WTC11 (cell line): Measurements from ENCODE around the gene COPB2.
"Not testable (repeated sequence)": the region's sequence is repeated elsewhere in the genome, so short reads cannot be mapped to it uniquely, and the experiment has no call there.

Experiments
- CBFB ChIP-seq: sonication (generic); formaldehyde crosslinking; IDR thresholded peaks from 2 replicates; pipeline ENCODE4 v1.8.1; 2022; ENCODE audit warnings: mild to moderate bottlenecking, low read depth, missing genetic modification reagents
- CTCF ChIP-seq: fragments of 200-600 bp; IDR thresholded peaks from 2 replicates; pipeline ENCODE4 v1.8.0; 2022; ENCODE audit warnings: antibody characterized with exemption
- E2F1 ChIP-seq: sonication (generic); formaldehyde crosslinking; IDR thresholded peaks from 2 replicates; pipeline ENCODE4 v1.8.0; 2022; ENCODE audit warnings: mild to moderate bottlenecking, missing genetic modification reagents
- E2F4 ChIP-seq: sonication (generic); formaldehyde crosslinking; IDR thresholded peaks from 2 replicates; pipeline ENCODE4 v1.8.1; 2022; ENCODE audit warnings: low read depth, mild to moderate bottlenecking, moderate library complexity, missing genetic modification reagents, borderline replicate concordance
- MYBL2 ChIP-seq: sonication (generic); formaldehyde crosslinking; IDR thresholded peaks from 2 replicates; pipeline ENCODE4 v1.8.1; 2023; ENCODE audit warnings: mild to moderate bottlenecking, moderate library complexity, missing genetic modification reagents
- NFYB ChIP-seq: sonication (generic); formaldehyde crosslinking; conservative IDR thresholded peaks from 2 replicates; pipeline ENCODE4 v1.8.0; 2022; ENCODE audit warnings: low read depth, missing genetic modification reagents
- SMAD3 ChIP-seq: sonication (generic); formaldehyde crosslinking; IDR thresholded peaks from 2 replicates; pipeline ENCODE4 v1.8.0; 2022; ENCODE audit warnings: missing genetic modification reagents, mild to moderate bottlenecking, borderline replicate concordance
- SP1 ChIP-seq: sonication (generic); formaldehyde crosslinking; conservative IDR thresholded peaks from 2 replicates; pipeline ENCODE4 v1.8.1; 2022; ENCODE audit warnings: missing genetic modification reagents
- USF1 ChIP-seq: sonication (generic); formaldehyde crosslinking; IDR thresholded peaks from 2 replicates; pipeline ENCODE4 v1.8.0; 2022; ENCODE audit warnings: mild to moderate bottlenecking, missing genetic modification reagents
- ZBTB43 ChIP-seq: sonication (generic); formaldehyde crosslinking; IDR thresholded peaks from 2 replicates; pipeline ENCODE4 v1.8.1; 2023; ENCODE audit warnings: mild to moderate bottlenecking, missing genetic modification reagents
- ZNF121 ChIP-seq: sonication (generic); formaldehyde crosslinking; IDR thresholded peaks from 2 replicates; pipeline ENCODE4 v1.8.0; 2023; ENCODE audit warnings: missing genetic modification reagents
- ZNF396 ChIP-seq: fragments of 250-450 bp; sonication (Bioruptor Pico); IDR thresholded peaks from 2 replicates; pipeline ENCODE4 v1.8.0; 2021; ENCODE audit warnings: mild to moderate bottlenecking, moderate library complexity, borderline replicate concordance
- ZNF512 ChIP-seq: sonication (generic); formaldehyde crosslinking; IDR thresholded peaks from 2 replicates; pipeline ENCODE4 v1.8.1; 2022; ENCODE audit warnings: missing genetic modification reagents, borderline replicate concordance

- TF ChIP-seq SMAD3 (CRISPR knock-in tag); ZNF396; ZNF512 (CRISPR knock-in tag); CTCF; E2F1 (CRISPR knock-in tag); MYBL2 (CRISPR knock-in tag); SP1 (CRISPR knock-in tag); ZBTB43; E2F4; USF1 (CRISPR knock-in tag); CBFB (CRISPR knock-in tag); ZNF121 (CRISPR knock-in tag); NFYB (CRISPR knock-in tag): not testable (repeated sequence)
These were observed 7.2 kb downstream of the COPB2 start for GRCh38 chr3:139382291-139382690.
